DMS53 treated with DMSO at 0.1 percent for 48 hours (cell line): ENCODE results near the gene ARMC3.
"Not testable (repeated sequence)": the region's sequence is repeated elsewhere in the genome, so short reads cannot be mapped to it uniquely, and the experiment has no call there.

Source experiments
- DNase-seq: peaks from one replicate; lab custom pipeline; 2025; ENCODE audit not compliant: unreplicated experiment; lab: John Stamatoyannopoulos, UW

Gene ARMC3

DNA sequence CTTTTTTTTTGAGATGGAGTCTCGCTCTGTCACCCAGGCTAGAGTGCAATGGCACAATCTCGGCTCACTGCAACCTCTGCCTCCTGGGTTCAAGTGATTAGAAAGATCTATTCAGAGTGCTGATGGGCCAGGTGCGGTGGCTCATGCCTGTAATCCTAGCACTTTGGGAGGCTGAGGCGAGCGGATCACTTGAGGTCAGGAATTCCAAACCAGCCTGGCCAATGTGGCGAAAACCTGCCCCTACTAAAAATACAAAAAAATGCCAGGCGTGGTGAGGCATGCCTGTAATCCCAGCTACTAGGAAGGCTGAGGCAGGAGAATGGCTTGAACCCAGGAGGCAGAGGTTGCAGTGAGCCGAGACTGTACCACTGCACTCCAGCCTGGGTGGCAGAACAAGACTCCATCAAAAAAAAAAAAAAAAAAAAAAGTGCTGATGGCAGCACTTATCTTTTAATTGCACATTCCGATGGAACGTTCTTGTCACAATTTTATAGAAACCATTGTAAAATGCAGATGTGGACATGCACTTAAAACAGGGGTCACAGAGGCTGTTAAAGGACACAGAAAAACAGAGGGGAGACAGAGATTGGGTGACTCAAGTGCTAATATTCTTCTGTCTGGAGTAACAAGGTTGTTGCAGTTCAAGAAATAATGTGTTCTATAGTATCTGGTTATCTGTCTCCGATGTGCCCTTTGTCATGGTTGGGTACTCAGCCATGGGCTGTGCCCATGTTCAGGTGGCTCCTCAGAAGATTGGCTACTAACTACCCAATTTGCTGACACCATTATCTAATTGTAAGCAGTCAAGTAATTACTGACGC, 142.4 kb downstream of the ARMC3 start:
- DNase-seq: not testable (repeated sequence)

DNA sequence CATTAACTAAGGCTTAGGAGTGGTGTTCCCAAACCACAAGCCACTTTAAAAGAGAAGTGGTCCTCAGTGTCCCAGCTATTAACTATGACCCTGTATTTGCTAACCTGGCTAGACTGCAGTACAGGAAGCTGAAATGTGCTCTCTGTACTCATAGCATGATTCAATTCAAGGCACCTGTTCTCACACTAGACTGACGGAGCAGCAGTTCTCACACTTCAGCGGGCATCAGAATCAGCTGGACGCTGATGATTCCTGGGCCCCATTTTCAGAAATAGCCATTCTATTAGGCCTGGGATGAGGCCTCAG, 143.0 kb downstream of the ARMC3 start:
- no peak for DNase-seq

DNA sequence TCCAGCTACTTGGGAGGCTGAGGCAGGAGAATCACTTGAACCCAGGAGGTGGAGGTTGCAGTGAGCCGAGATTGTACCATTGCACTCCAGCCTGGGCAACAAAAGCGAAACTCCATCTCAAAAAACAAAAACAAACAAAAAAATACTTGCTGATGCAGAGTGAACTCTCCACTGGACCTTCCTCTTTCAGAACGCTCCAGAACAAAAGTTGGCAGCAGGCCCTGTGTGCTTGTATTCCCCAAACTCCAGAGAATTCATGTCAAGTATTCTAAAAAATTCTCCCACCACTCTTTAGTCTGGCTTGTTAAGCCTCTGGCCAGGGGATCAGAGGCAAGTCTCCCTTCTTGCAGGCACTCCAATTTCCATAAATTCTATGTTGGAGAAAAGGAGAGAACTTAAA, 144.7 kb downstream of the ARMC3 start:
- not testable (repeated sequence) for DNase-seq

GRCh38 chr10:23073527-23073926, 145.7 kb downstream of the ARMC3 start:
- no peak for DNase-seq

DNA sequence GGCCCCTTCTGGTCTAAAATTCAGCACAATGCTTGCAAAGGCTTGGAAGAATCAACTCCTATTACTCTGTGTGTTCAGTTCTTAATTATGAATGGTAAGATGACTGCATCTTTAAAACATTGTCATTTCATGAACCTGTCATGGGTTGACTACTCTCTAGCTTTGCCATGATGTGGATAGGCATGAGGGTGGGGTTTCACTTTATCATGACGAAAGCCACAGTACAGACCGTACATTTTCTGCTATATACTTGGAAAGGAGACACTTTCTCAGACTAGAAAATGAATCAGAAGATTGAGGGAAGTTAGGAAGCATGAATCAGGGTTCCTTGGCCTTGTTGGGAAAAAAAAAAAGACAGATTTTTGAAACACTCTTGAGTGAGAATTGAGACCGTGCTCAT, 147.8 kb downstream of the ARMC3 start:
- DNase-seq: no peak

DNA sequence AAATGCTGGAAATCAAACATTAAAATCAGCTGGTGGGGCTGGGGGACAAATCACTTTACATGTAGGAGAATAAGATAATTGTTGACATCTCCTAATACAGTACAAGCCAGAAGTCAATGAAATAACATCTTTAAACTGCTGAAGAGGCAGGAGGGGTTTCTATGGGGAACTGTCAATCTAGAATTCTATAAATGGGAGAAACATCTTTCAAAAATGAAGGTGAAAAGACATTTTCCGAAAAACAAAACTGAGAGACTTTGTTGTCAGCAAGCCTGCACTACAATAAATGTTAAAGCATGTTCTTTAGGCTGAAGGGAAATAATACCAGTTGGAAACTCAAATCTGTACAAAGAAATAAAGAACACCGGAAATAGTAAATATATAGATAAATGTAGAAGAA, 150.3 kb downstream of the ARMC3 start:
- DNase-seq: no peak

DNA sequence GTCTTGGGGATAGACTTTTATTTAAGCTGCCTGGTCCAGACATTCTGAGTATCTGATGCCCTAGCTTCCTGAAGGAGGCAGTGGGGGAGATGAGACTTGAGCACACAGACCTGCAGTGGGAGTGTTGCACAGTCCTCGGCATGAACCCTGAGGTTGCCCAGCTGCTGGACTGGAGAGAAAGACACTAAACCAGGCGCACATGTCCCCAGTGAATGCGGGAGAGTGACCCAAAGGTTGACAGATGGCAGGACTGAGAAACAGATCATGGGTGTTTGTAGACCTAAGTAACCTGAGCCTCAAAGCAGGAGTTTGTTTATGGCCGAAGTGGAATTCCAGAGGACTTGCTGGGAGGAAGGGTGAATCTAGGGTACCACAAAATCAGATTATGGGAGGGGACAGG, 151.8 kb downstream of the ARMC3 start:
- peak; percentile 51 for DNase-seq

GRCh38 chr10:23080262-23080661, 152.4 kb downstream of the ARMC3 start:
- DNase-seq: no peak

DNA sequence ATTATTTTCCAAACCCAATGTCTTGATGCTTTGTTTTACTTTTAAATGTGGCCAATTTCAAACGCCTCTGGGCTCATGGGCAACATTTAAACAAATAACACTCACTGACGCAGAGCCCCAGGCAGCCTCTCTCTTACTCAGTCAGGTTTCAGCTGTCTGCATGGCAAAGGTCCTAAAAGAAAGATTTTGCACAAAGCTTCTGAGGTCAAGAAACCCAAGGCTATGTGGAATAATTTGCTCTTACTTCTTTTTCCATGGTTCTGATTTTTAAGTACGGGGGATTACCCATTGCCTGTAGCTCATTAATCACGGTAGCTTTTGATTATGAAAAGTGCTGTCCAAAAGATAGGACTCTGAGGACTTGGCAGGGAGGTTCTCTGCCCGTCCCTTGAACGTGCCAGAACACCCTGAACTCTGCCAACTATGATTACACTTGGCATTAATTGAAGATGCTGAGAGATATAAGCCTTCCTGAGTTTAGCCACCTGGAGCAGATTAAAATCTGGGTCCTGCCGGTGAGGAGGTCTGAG, 153.4 kb downstream of the ARMC3 start:
- DNase-seq: no peak

GRCh38 chr10:23081891-23082290, 154.0 kb downstream of the ARMC3 start:
- no peak for DNase-seq
